ENCODE measurements around the gene CHST8.

The CHST8 gene

GRCh38 chr19:33819880-33820781, 198.4 kb downstream of the CHST8 start:
- peak; percentile 33 to 76 for DNase-seq (ENCODE audit: low spot score in 2 of 2)
- H3K36me3 Mint-ChIP-seq, result no peaks in the 10 kb centered on the region
- no peaks in the 10 kb centered on the region for H3K9me3 Mint-ChIP-seq
- peak overlapping the region; percentile 70 for H3K4me3 Mint-ChIP-seq
- peak overlapping the region; percentile 75 for H3K27ac Mint-ChIP-seq
- peak; percentile 85 for ATAC-seq
- peaks cover 6% of the 10 kb centered on the region for H3K4me1 Mint-ChIP-seq

GRCh38 chr19:33821871-33822270, 200.1 kb downstream of the CHST8 start:
- Mint-ChIP-seq H3K27ac (no peak overlapping the region), H3K4me3 (peak overlapping the region; percentile 70), H3K4me1 (peaks cover 6% of the 10 kb centered on the region), H3K36me3 (no peaks in the 10 kb centered on the region), H3K9me3 (no peaks in the 10 kb centered on the region)
- no peak for DNase-seq (ENCODE audit: low spot score in 2 of 2)
- no peak for ATAC-seq

All from stimulated activated effector memory CD8-positive, alpha-beta T cell treated with anti-CD3 and anti-CD28 coated beads, Interleukin-12 subunit alpha, Interleukin-12 subunit beta, amount 100 ng/mL, for 72 hours (primary cell).